GM12872 (cell line): Measurements from ENCODE around the gene CERS5.

Source experiments
- CTCF ChIP-seq: IDR thresholded peaks from 3 replicates; pipeline ENCODE4 v1.5.1; 2011; ENCODE audit warnings: low read depth, mild to moderate bottlenecking, low read length, moderate library complexity; ENCODE audit not compliant: insufficient read depth

Gene CERS5

GRCh38 chr12:50100561-50100960 is 66.6 kb downstream of the CERS5 start:
- no peak for TF ChIP-seq CTCF

- no peak for TF ChIP-seq CTCF
Observed at GRCh38 chr12:50099302-50100008, 67.7 kb downstream of the CERS5 start.

GRCh38 chr12:50097952-50098351 is 69.2 kb downstream of the CERS5 start:
- TF ChIP-seq CTCF: no peak

GRCh38 chr12:50090391-50090790 is 76.8 kb downstream of the CERS5 start:
- TF ChIP-seq CTCF: no peak

- TF ChIP-seq CTCF: no peak
Observed at GRCh38 chr12:50089730-50090129, 77.4 kb downstream of the CERS5 start.

- peak; percentile 92 for TF ChIP-seq CTCF
Observed at GRCh38 chr12:50088577-50089335, 78.4 kb downstream of the CERS5 start.

GRCh38 chr12:50087995-50088394 is 79.2 kb downstream of the CERS5 start:
- TF ChIP-seq CTCF: no peak
